HFF-Myc (cell line): ENCODE measurements around the gene AGAP1.

Source experiments
- DNase-seq: peaks from one replicate; pipeline ENCODE4 v3.0.0-alpha.2; 2011; ENCODE audit warnings: low read depth; ENCODE audit errors: extremely low read depth
- H3K4me3 ChIP-seq: replicated peaks from 2 replicates; pipeline ENCODE4 v1.5.1; 2011; ENCODE audit warnings: low read depth, mild to moderate bottlenecking, control low read depth, low read length
- TF ChIP-seq, protein P1 (sequence below): IDR thresholded peaks from 2 replicates; pipeline ENCODE4 v1.5.1; 2012; ENCODE audit warnings: mild to moderate bottlenecking, low read depth, low read length, control low read depth; ENCODE audit errors: missing control alignments

The AGAP1 gene

DNA sequence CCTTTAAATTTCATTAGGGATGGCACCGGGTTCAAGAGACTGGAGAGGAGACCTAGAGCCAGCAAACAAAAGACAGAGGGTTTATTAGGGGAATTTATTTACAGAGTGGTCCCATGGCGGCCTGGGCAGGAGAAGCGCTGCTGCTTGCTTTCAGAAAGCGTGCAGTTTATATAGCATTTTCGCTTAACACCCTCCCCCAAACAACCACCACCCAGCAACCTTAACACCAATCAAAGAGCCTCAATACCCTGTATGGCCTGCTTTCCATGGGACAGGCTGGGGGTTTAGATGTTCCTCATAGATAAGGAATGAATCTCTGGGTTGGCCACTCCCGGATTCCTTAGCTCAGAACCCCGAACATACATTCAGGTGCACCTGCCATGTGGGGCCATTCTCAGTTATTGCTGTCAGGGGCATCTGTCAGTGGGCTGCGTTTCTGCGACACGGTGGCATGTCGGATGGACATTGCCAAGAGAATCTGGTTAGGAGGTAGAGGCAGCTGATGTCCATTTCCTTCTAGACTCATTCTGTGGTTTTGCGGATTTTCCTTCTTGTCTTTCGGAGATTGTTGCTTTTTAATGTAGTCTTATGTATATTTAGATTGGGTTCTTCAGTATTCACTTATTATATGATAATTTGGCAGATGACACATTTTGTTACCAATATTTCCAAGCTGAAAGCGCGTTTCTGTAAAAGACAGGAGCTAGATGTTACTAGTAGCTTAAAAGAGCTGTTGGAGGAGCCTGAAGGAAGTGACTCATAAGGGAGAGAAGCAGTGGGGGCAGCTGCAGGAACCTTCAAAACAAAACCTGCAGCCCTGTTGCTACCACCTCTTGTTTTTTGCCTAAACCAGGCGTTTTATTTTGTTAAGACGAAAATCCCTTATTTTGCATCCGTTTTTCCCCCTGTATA lies 7.2 kb downstream of the AGAP1 start:
- DNase-seq = peak; percentile 36
- TF ChIP-seq, protein P1, sequence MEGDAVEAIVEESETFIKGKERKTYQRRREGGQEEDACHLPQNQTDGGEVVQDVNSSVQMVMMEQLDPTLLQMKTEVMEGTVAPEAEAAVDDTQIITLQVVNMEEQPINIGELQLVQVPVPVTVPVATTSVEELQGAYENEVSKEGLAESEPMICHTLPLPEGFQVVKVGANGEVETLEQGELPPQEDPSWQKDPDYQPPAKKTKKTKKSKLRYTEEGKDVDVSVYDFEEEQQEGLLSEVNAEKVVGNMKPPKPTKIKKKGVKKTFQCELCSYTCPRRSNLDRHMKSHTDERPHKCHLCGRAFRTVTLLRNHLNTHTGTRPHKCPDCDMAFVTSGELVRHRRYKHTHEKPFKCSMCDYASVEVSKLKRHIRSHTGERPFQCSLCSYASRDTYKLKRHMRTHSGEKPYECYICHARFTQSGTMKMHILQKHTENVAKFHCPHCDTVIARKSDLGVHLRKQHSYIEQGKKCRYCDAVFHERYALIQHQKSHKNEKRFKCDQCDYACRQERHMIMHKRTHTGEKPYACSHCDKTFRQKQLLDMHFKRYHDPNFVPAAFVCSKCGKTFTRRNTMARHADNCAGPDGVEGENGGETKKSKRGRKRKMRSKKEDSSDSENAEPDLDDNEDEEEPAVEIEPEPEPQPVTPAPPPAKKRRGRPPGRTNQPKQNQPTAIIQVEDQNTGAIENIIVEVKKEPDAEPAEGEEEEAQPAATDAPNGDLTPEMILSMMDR = no peak
- peak overlapping the region; percentile 24 for H3K4me3 ChIP-seq

DNA sequence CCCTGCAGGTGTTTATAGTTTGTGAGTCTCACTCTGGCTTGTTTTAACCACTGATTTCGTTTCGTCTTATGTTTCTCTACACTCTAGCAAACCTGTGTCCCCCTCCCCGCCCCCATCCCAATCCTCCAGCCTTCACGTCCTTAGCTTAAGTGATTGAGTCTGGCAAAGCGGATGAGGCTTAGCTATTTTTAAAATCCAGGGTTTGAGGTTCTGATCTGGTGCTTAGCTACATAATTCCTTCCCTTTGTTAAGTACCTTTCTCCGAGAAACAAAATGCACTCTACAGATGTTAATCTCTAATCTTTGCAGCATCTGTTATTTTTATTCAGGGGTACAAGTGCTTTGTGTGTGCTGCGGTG lies 7.8 kb downstream of the AGAP1 start:
- TF ChIP-seq, protein P1 = no peak
- H3K4me3 ChIP-seq = peak overlapping the region; percentile 24
- no peak for DNase-seq

DNA sequence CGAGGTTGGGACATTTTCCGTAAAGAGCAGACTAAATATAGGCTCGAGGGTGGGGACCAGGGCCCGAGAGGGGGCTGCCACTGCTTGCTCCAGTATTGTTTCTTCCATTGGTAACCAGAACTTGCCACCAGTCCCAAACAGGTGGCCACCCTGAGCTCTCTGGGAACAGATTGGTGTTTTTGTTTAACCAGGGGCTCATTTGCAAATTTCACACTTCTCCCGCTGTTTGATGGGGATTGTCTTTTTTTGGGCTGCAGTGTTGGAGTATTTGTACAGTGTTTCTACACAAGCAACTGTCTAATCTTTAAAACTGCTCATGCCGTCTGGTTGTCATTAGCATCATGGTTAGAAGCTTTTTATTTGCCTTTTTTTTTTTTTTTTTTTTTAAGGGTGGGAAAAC lies 8.5 kb downstream of the AGAP1 start:
- TF ChIP-seq, protein P1 = no peak
- H3K4me3 ChIP-seq = peak overlapping the region; percentile 24; the same call in 1 of the 2 replicates
- DNase-seq = peak; percentile 24

DNA sequence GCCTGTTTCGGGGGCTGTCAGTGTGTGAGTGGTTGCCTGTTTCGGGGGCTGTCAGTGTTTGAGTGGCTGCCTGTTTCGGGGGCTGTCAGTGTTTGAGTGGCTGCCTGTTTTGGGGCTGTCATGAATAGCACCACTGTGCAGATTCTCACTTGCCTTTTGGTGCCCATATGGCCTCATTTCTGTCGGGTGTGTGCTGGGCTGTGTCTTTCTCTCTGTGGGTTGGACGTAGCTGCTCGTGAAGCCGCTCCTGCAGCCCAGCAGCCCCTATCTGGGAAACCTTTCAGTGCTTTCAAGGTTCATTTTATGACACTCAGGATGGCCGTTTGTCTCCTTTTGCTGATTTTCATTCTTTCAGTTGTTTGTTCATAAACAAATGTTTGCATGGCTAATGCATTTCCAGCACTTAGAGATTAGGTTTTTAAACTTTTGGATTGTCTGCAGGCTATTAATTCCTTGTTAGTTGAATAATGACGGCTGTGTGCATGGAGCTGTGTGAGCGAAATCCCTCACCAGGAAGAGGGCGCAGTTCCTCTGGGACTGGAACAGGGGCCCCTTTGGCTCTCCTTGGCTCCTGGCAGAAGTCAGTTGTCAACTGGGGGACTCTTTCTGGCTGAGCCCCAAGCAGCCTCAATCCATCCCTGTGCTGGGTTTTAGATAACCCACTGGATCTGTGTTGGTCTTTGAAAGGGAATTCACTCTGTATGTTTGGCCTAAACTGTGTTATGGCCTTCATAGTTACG lies 10.8 kb downstream of the AGAP1 start:
- TF ChIP-seq, protein P1 = no peak
- no peak overlapping the region for H3K4me3 ChIP-seq
- no peak for DNase-seq

DNA sequence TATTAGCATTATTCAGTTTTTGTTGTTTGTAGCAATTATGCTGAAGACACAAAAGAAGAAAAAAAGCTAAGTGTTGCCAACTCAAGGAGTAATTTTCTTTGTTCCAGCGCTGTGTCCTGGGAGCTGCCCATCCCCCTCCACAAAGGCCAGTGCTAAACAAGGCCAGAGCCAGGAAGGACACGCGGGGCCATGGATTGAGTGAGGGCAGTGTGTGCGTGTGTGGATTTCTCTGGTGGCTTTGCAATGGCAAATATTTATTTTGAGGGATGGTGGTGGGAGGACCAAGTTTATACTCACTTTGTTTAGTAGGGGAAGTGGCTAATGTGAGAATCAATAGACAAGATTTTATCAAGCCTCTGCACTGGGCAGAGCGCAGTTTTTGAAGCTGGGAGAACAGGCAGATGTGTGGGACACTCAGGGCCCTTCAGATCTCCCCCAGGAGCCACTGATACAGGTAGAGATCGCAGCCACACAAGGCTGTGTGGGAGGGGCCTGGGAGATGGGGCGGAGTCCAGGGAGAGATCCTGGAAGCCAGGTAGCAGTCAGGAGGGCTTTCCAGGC lies 11.4 kb downstream of the AGAP1 start:
- DNase-seq = no peak
- TF ChIP-seq, protein P1 = no peak
- no peak overlapping the region for H3K4me3 ChIP-seq

DNA sequence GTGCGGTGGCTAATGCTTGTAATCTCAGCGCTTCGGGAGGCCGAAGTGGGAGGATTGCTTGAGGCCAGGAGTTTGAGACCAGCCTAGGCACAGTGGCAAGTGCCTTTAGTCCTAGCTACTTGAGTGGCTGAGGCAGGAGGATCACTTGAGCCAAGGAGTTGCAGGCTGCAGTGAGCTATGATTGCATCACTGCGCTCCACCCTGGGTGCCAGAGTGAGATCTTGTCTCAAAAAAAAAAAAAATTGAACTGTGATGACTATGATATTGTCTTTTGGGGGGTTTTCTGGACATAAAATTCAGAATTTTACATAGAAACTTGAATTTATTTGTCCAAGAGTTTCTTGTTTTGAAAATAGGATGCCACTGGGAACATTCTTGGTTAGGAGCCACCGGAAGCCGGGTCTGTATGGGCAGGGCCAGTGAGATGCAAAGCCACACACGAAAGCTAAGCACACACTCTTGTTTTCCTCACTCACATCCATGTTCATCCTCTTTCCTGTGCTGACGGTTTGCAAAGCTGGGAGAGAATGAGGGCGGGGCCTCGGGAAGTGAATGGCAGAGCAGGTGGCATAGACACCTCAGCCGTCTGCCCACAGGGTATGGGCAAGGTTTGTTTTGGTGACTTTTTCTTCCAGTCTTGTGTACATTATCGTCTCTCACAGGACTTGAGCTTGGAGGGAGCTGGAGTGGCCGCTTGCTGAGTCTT lies 12.6 kb downstream of the AGAP1 start:
- no peak for DNase-seq
- H3K4me3 ChIP-seq = no peak overlapping the region
- TF ChIP-seq, protein P1 = no peak
